ENCODE results near the gene NUP133.
A peak's percentile ranks its signal among the peaks of the same experiment; 100 is the strongest.
"Not testable (repeated sequence)": the region's sequence is repeated elsewhere in the genome, so short reads cannot be mapped to it uniquely, and the experiment has no call there.

The NUP133 gene

DNA sequence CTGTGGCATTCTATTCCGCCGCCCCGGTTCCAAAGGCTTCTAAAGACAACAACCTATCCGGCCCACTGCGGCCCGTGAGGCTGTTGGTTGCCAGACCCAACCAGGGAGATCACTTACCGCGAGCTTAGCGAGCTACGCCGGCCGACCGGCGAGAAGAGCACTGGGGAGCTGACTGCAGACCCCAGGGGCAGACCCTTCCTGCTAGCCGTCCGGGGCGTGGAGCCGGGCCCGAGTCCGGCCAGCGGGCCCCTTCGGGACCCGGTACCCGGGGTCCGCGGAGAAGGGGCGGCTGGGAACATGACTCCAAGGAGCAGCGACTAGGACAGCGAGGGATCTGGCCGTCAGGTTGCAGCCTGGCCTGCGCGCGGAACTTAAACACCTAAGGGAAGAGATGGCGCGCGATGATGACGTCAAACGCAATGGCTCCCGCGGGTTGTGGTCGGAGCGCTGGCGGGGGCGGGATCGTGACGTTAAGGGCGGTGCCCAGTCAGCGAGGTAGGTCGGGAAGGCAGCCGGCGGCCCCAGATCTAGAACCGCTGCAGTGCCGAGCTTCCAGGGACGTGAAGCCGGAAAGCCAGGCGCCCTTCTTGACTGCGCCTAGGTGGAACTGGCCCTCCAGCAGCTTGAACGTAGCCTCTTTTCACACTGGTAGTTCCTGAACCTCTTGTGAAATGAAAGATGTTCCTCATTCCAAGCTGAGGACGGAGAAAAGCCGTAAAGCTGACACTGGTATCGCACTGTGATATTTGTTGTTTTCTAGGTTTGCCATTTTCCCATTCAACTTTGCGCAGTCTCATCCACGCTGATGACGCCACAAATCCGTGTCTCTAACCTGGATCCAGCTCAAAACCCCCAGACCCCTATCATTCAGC lies at the start of gene NUP133:
TSS of gene NUP133 (minus strand) at position 391 of the 872 bp plus-strand sequence. CDS start at position 299, 92 bp downstream.
- peak; percentile 97 for DNase-seq (ENCODE audit: low read depth, low spot score)

DNA sequence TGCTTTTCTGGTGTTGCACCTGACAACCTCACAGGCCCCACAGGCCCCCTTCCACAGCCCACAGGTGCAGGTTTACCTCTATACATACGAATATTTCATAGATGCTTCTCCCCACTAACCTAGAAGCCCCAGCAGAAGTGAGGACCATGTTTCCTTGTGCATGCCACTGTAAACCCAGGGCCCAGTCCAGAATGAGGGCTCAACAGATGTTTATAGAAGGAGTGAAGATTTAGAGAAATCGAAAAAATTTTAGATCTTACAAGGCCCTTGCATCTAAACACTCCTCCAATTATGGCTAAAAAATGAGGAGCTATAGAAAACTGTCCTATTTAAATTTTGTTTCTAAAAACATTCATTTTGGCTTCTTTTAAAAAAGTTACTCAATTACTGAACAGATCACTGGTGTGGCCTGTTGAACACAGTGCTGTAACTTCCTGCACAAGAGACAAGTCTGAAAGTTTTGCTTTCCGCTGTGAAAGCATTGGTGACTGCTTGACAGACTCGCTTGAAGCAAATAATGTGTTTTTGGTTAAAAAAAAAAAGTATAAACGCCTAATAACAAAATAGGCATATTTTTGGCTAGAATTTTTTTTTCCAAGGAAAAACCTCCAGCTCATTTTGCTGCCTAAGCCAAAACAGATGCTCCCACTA lies 49.2 kb upstream of the NUP133 start:
- no peak for DNase-seq (ENCODE audit: low read depth, low spot score)

- no peak for DNase-seq (ENCODE audit: low read depth, low spot score)
These were observed 46.9 kb upstream of the NUP133 start for GRCh38 chr1:229554886-229555621.

GRCh38 chr1:229553621-229554130 lies 45.5 kb upstream of the NUP133 start:
- no peak for DNase-seq (ENCODE audit: low read depth, low spot score)

DNA sequence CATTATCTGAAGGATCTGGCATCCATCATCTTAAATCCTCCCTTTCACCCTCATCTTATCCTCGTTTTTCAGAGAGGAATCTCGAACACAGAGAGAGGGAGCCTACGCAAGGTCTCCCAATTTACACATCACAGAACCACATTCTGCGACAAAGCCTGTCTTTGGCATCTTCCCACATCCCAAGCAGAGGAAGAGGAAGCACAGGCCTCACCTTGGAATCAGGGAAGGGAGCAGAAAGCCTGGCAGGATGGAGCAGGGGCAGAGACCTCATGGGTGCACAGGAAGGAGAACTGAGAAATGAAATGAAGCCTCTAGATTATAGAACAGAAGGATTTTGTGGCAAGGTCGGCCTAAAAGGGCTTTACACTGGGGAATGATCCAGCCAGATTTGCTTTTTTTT lies 44.6 kb upstream of the NUP133 start:
- no peak for DNase-seq (ENCODE audit: low read depth, low spot score)

- no peak for DNase-seq (ENCODE audit: low read depth, low spot score)
These were observed 42.8 kb upstream of the NUP133 start for GRCh38 chr1:229550812-229551567.

GRCh38 chr1:229547542-229547941 lies 39.4 kb upstream of the NUP133 start:
- no peak for DNase-seq (ENCODE audit: low read depth, low spot score)

DNA sequence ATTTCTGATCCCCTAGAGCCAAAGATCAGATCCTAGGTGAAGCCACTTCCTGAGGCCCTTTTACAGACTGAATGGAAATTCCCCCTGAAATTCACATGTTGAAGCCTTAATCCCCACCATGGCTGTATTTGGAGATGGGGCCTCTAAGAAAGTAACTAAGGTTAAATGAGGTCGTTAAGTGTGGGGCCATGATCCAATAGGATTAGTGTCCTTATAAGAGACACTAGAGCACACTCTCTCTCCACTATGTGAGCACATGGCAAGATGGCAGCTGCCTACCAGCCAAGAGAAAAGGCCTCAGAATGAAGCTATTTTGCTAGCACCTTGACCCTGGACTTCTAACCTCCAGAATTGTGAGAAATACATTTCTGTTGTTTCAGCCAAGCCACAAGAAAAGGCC lies 36.4 kb upstream of the NUP133 start:
- DNase-seq (ENCODE audit: low read depth, low spot score): no peak

- DNase-seq (ENCODE audit: low read depth, low spot score): no peak
These were observed 31.8 kb upstream of the NUP133 start for GRCh38 chr1:229539863-229540506.

- no peak for DNase-seq (ENCODE audit: low read depth, low spot score)
These were observed 30.8 kb upstream of the NUP133 start for GRCh38 chr1:229538945-229539344.

DNA sequence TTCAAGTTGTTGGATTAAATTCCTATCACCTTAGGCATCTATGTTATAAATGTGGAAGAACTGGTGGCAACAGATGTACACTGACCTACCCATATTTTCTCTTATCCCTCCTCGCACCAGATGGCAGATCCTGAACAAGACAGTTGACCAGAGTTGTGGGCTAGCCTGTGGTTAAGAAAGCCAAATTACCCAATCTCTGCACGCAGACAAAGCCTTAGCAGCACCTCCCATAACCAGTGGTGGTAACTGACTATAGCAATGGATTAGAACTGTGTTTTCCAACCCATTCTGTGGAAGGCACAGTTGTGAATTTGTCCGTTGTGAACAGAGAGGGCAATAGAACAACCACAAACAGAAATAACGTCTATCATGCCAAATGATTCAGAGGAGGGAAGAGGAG lies 29.8 kb upstream of the NUP133 start:
- DNase-seq (ENCODE audit: low read depth, low spot score): no peak

DNA sequence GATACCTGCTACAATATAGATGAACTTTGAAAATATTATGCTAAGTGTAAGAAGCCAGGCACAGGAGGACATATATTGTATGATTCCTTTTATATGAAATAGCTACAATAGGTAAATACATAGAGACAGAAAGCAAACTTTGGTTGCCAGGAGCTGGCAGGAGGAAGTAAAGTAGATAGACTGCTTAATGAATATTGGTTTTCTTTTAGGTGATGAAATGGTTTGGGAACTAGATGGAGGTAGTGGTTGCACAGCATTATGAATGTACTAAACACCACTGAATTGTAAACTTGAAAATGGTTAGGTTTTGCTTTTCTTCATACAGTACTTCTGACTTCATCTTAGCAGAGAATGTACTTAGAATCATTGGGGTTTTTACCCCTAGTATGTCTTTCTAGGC lies 28.8 kb upstream of the NUP133 start:
- no peak for DNase-seq (ENCODE audit: low read depth, low spot score)

DNA sequence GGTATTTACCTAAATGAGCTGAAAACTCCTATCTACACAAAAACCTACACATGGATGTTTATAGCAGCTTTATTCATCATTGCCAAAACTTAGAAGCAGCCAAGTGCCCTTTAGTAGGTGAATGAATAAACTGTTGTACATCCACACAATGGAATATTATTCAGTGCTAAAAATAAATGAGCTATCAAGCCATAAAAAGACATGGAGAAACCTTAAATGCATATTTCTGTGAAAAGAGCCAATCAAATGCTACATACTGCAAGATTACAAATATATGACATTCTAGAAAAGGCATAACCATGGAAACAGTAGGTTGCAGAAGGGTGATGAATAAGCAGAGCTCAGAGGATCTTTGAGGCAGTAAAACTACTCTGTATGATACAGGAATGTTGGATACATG lies 27.1 kb upstream of the NUP133 start:
- DNase-seq (ENCODE audit: low read depth, low spot score): no peak

- no peak for DNase-seq (ENCODE audit: low read depth, low spot score)
These were observed 23.2 kb upstream of the NUP133 start for GRCh38 chr1:229531326-229531725.

DNA sequence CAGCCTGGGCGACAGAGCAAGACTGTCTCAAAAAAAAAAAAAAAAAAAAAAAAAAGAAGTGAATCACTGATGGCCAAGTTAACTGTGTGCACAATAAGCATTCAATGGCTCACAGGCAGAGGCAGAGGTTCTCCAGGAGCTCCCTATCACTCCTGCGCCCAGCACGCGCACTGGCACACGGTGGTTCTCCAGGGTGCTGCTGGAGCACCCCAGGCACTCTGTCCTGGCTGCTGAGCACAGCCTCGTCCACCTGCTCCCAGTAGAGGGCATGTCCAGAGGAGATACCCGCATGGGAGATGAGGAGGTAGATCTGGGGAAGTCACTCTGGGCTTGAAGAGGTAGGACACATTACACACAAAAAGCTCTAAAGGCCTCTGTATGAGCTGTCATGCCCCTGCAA lies 21.5 kb upstream of the NUP133 start:
- DNase-seq (ENCODE audit: low read depth, low spot score): no peak

GRCh38 chr1:229526695-229527094 lies 18.6 kb upstream of the NUP133 start:
- no peak for DNase-seq (ENCODE audit: low read depth, low spot score)

GRCh38 chr1:229523052-229523451 lies 14.9 kb upstream of the NUP133 start:
- no peak for DNase-seq (ENCODE audit: low read depth, low spot score)

GRCh38 chr1:229514578-229515275 lies 6.6 kb upstream of the NUP133 start:
- DNase-seq (ENCODE audit: low read depth, low spot score): peak; percentile 40

- DNase-seq (ENCODE audit: low read depth, low spot score): not testable (repeated sequence)
These were observed 3.5 kb upstream of the NUP133 start for GRCh38 chr1:229511625-229512024.

GRCh38 chr1:229511201-229511600 lies 3.1 kb upstream of the NUP133 start:
- not testable (repeated sequence) for DNase-seq (ENCODE audit: low read depth, low spot score)
